NB4 (cell line): Measurements from ENCODE around the gene UBXN6.

ENCODE experiments used
- DNase-seq: peaks from one replicate; pipeline ENCODE4 v3.0.0; 2010; ENCODE audit warnings: low read depth
- H3K4me3 ChIP-seq: one replicate; pipeline ENCODE4 v1.5.1; 2011; ENCODE audit warnings: mild to moderate bottlenecking, low read depth, low read length, moderate library complexity
- CTCF ChIP-seq: IDR thresholded peaks from one replicate; pipeline ENCODE4 v1.5.1; 2012; ENCODE audit warnings: low read depth, low read length
- MAX ChIP-seq: IDR thresholded peaks from 2 replicates; pipeline ENCODE4 v1.6.1; 2011; ENCODE audit warnings: low read depth, low read length
- MYC ChIP-seq: IDR thresholded peaks from 2 replicates; pipeline ENCODE4 v1.6.1; 2011; ENCODE audit warnings: low read depth, low read length
- POLR2A ChIP-seq: IDR thresholded peaks from 2 replicates; pipeline ENCODE4 v1.6.1; 2011; ENCODE audit warnings: mild to moderate bottlenecking; ENCODE audit not compliant: insufficient read length; ENCODE audit errors: extremely low read depth

The UBXN6 gene

GRCh38 chr19:4444765-4445741 lies 12.5 kb downstream of the UBXN6 start:
- H3K4me3 ChIP-seq = no peak overlapping the region
- no peak for TF ChIP-seq MYC
- TF ChIP-seq MAX = no peak
- DNase-seq = peak; percentile 33

GRCh38 chr19:4443966-4444764 lies 13.4 kb downstream of the UBXN6 start:
- no peak for TF ChIP-seq MYC
- no peak for TF ChIP-seq CTCF
- no peak for TF ChIP-seq MAX
- no peak for TF ChIP-seq POLR2A
- no peak overlapping the region for H3K4me3 ChIP-seq
- DNase-seq = no peak

GRCh38 chr19:4443188-4443587 lies 14.4 kb downstream of the UBXN6 start:
- no peak for DNase-seq
- TF ChIP-seq POLR2A = no peak
- TF ChIP-seq MYC = no peak
- TF ChIP-seq MAX = no peak
- no peak for TF ChIP-seq CTCF

GRCh38 chr19:4442819-4443146 lies 14.8 kb downstream of the UBXN6 start:
- H3K4me3 ChIP-seq = no peak overlapping the region
- TF ChIP-seq CTCF (no peak), MYC (no peak), MAX (no peak), POLR2A (no peak)
- DNase-seq = no peak

More at GRCh38 chr19:4443188-4443587, 14.4 kb downstream of the UBXN6 start:
- no peak overlapping the region for H3K4me3 ChIP-seq

- H3K4me3 ChIP-seq = no peak overlapping the region
- peak; percentile 24 for DNase-seq
- TF ChIP-seq POLR2A (no peak), CTCF (no peak), MAX (no peak), MYC (no peak)
Measured at GRCh38 chr19:4441994-4442818, 15.4 kb downstream of the UBXN6 start.
